CD4-positive, alpha-beta memory T cell (primary cell): ENCODE measurements around the gene TM4SF5. TPM values are rescaled to one million over a fixed set of nuclear protein-coding genes. Genes with fewer than 3 reads are reported as not detected.
"Not testable (repeated sequence)": the region's sequence is repeated elsewhere in the genome, so short reads cannot be mapped to it uniquely, and the experiment has no call there.

Source experiments
- CTCF ChIA-PET: fragments of 350-600 bp; sonication (Branson Sonifier 250); formaldehyde crosslinking; loops from one replicate; lab custom pipeline; 2021; ENCODE audit warnings: inconsistent platforms; ENCODE audit not compliant: partially characterized antibody; lab: Charles Lee
- POLR2A ChIA-PET: fragments of 350-600 bp; sonication (Branson Sonifier 250); formaldehyde crosslinking; loops from one replicate; lab custom pipeline; 2021; ENCODE audit not compliant: partially characterized antibody; lab: Charles Lee
- DNase-seq, 5 donors: peaks; one replicate each; pipeline versions ENCODE4 v3.0.0 to v3.0.0-alpha.2; 2020 to 2022; ENCODE audit warnings: mixed read lengths in 1 of 5
- H3K27ac ChIP-seq: one replicate; pipeline ENCODE4 v1.7.0; 2013; ENCODE audit warnings: low read depth, low read length
- H3K27me3 ChIP-seq: 2 replicates; pipeline ENCODE4 v1.7.0; 2013; ENCODE audit warnings: mild to moderate bottlenecking, low read length, moderate library complexity; ENCODE audit not compliant: insufficient read depth
- H3K36me3 ChIP-seq: 2 replicates; pipeline ENCODE4 v1.7.0; 2013; ENCODE audit warnings: mild to moderate bottlenecking, low read length, moderate library complexity; ENCODE audit not compliant: insufficient read depth
- H3K4me1 ChIP-seq: 2 replicates; pipeline ENCODE4 v1.7.0; 2013; ENCODE audit warnings: mild to moderate bottlenecking, low read length, moderate library complexity; ENCODE audit not compliant: insufficient read depth
- H3K4me3 ChIP-seq, 2 donors: one replicate each; pipeline ENCODE4 v1.7.0; 2013; ENCODE audit warnings: low read length in 2 of 2, mild to moderate bottlenecking in 1 of 2
- H3K9me3 ChIP-seq, 2 donors: one replicate each; pipeline ENCODE4 v1.7.0; 2013; ENCODE audit warnings: low read length in 2 of 2, control low read depth in 1 of 2; ENCODE audit not compliant: control insufficient read depth in 1 of 2
- H3K27ac Mint-ChIP-seq, 7 donors: one replicate each; pipeline ENCODE4 v1.8.0; 2020 to 2021; ENCODE audit warnings: mixed read lengths in 7 of 7, mild to moderate bottlenecking in 6 of 7, inconsistent platforms in 3 of 7, moderate library complexity in 3 of 7
- H3K27me3 Mint-ChIP-seq, 2 donors: one replicate each; pipeline ENCODE4 v1.8.0; 2020 to 2021; ENCODE audit warnings: mixed read lengths in 2 of 2
- H3K36me3 Mint-ChIP-seq, 2 donors: one replicate each; pipeline ENCODE4 v1.8.0; 2020 to 2021; ENCODE audit warnings: mixed read lengths in 2 of 2, inconsistent platforms in 1 of 2, mild to moderate bottlenecking in 1 of 2
- H3K4me1 Mint-ChIP-seq, 4 donors: one replicate each; pipeline ENCODE4 v1.8.0; 2020 to 2021; ENCODE audit warnings: mixed read lengths in 4 of 4, mild to moderate bottlenecking in 1 of 4
- H3K4me3 Mint-ChIP-seq, 8 donors: one replicate each; pipeline ENCODE4 v1.8.0; 2020 to 2021; ENCODE audit warnings: mixed read lengths in 8 of 8, mild to moderate bottlenecking in 7 of 8, moderate library complexity in 6 of 8, inconsistent platforms in 3 of 8
- H3K9me3 Mint-ChIP-seq, 8 donors: one replicate each; pipeline ENCODE4 v1.8.0; 2020 to 2021; ENCODE audit warnings: mixed read lengths in 8 of 8, mild to moderate bottlenecking in 5 of 8, inconsistent platforms in 3 of 8, moderate library complexity in 1 of 8
- intact Hi-C: fragments of 100-400 bp; cut with micrococcal nuclease; formaldehyde crosslinking; loops from one replicate; pipeline ENCODE4 v1.15.1; 2023
- polyA plus RNA-seq, 2 donors: library from polyadenylated mRNA; unstranded; fragments of 300-500 nt; fragmentation: Illumina TruSeq; gene quantifications; one replicate each; pipeline ENCODE4 v1.2.3, GENCODE V29; 2021
- total RNA-seq, 2 experiments: library from RNA; stranded (reverse); gene quantifications; one replicate each; pipeline ENCODE4 v1.2.3, GENCODE V29; 2021

TM4SF5 gene
- total and polyA plus RNA-seq, 4 experiments from 2014 or later: not detected

- H3K4me3 ChIP-seq: no peak overlapping the region
- intact Hi-C loops: no loop called here
- no peaks in the 10 kb centered on the region for H3K9me3 ChIP-seq
- H3K27ac Mint-ChIP-seq: no peak overlapping the region
- H3K36me3 ChIP-seq: no peaks in the 10 kb centered on the region
- POLR2A ChIA-PET: no interaction called here
- no peak overlapping the region for H3K4me3 Mint-ChIP-seq
- H3K27ac ChIP-seq: no peak overlapping the region
- H3K27me3 ChIP-seq: no peaks in the 10 kb centered on the region
- H3K27me3 Mint-ChIP-seq: no peaks in the 10 kb centered on the region
- H3K9me3 Mint-ChIP-seq: no peaks in the 10 kb centered on the region
- no peaks in the 10 kb centered on the region for H3K4me1 Mint-ChIP-seq
- no peak for DNase-seq
- peaks cover 0 to 1% of the 10 kb centered on the region in 2 donors for H3K36me3 Mint-ChIP-seq
- H3K4me1 ChIP-seq: no peaks in the 10 kb centered on the region
- CTCF ChIA-PET: no interaction called here
These were observed 55.7 kb downstream of the TM4SF5 start for GRCh38 chr17:4827399-4827798.

GRCh38 chr17:4832829-4833177 lies 61.1 kb downstream of the TM4SF5 start:
- POLR2A ChIA-PET: interaction anchor here (0.6 to 4.3 kb wide), 5 partner anchors 25 to 449 kb away, joined by 3 to 25 read pairs (median 8); partner anchors contain the start of genes ARRB2, GLTPD2 and PLD2
- H3K9me3 ChIP-seq, H3K36me3 Mint-ChIP-seq, H3K27me3 ChIP-seq, H3K9me3 Mint-ChIP-seq, H3K36me3 ChIP-seq, DNase-seq, H3K27me3 Mint-ChIP-seq, CTCF ChIA-PET: not testable (repeated sequence)
- peak overlapping the region in 1 of 2 donors; percentile 77 for H3K4me3 ChIP-seq
- Mint-ChIP-seq H3K4me1 (peaks cover 24 to 40% (median 34%) of the 10 kb centered on the region in 4 donors), H3K27ac (peak overlapping the region; percentile 90 to 99 (median 95)), H3K4me3 (peak overlapping the region; percentile 87 to 97 (median 96))
- peak overlapping the region; percentile 84 for H3K27ac ChIP-seq
- intact Hi-C loops: loop anchor here (1.0 to 10.0 kb wide), 4 partner anchors 26 to 123 kb away; partner anchors contain the start of genes ARRB2, PLD2 and PSMB6
- peaks cover 32% of the 10 kb centered on the region for H3K4me1 ChIP-seq

Other genes with a start within 250 kb of the TM4SF5 start
- gene MYBBP1A, start 216.5 kb upstream of the TM4SF5 start, total RNA-seq: 10 to 100 TPM; 73.4 to 74.7 TPM
- gene MYBBP1A, start 216.5 kb upstream of the TM4SF5 start, polyA plus RNA-seq: 10 to 100 TPM; 12.5 to 35.2 TPM
- not detected for gene GGT6, start 211.3 kb upstream of the TM4SF5 start, total RNA-seq
- not detected for gene GGT6, start 211.3 kb upstream of the TM4SF5 start, polyA plus RNA-seq
- not detected for gene SMTNL2, start 187.4 kb upstream of the TM4SF5 start, total RNA-seq
- gene SMTNL2, start 187.4 kb upstream of the TM4SF5 start, polyA plus RNA-seq: not detected
- gene ALOX15, start 130.2 kb upstream of the TM4SF5 start, total RNA-seq: under 1 TPM in 1 of 2 experiments, not detected in 1; 0.49 TPM
- gene ALOX15, start 130.2 kb upstream of the TM4SF5 start, polyA plus RNA-seq: not detected
- 10 to 100 TPM; 78.0 to 81.8 TPM for gene PELP1, start 67.7 kb upstream of the TM4SF5 start, total RNA-seq
- 10 to 100 TPM in 1 of 2 donors, 1 to 10 TPM in 1; 6.0 to 11.1 TPM for gene PELP1, start 67.7 kb upstream of the TM4SF5 start, polyA plus RNA-seq
- 100 to 1,000 TPM; 340 to 341 TPM for gene ARRB2, start 61.3 kb upstream of the TM4SF5 start, total RNA-seq
- gene ARRB2, start 61.3 kb upstream of the TM4SF5 start, polyA plus RNA-seq: 10 to 100 TPM; 54.5 to 56.7 TPM
- gene MED11, start 40.5 kb upstream of the TM4SF5 start, total RNA-seq: 10 to 100 TPM; 31.7 to 35.4 TPM
- 10 to 100 TPM; 37.5 to 54.0 TPM for gene MED11, start 40.5 kb upstream of the TM4SF5 start, polyA plus RNA-seq
- under 1 TPM; 0.41 to 0.44 TPM for gene ZMYND15, start 32.1 kb upstream of the TM4SF5 start, total RNA-seq
- gene ZMYND15, start 32.1 kb upstream of the TM4SF5 start, polyA plus RNA-seq: under 1 TPM in 1 of 2 donors, not detected in 1; 0.15 TPM
- 1 to 10 TPM; 3.2 to 3.4 TPM for gene CXCL16, start 32.0 kb upstream of the TM4SF5 start, total RNA-seq
- gene CXCL16, start 32.0 kb upstream of the TM4SF5 start, polyA plus RNA-seq: 1 to 10 TPM; 1.8 to 3.8 TPM
- gene VMO1, start 14.5 kb downstream of the TM4SF5 start, total RNA-seq: under 1 TPM in 1 of 2 experiments, not detected in 1; 0.50 TPM
- not detected for gene VMO1, start 14.5 kb downstream of the TM4SF5 start, polyA plus RNA-seq
- not detected for gene GLTPD2, start 17.1 kb downstream of the TM4SF5 start, total RNA-seq
- gene GLTPD2, start 17.1 kb downstream of the TM4SF5 start, polyA plus RNA-seq: not detected
- 10 to 100 TPM; 44.4 to 46.4 TPM for gene PSMB6, start 24.3 kb downstream of the TM4SF5 start, total RNA-seq
- gene PSMB6, start 24.3 kb downstream of the TM4SF5 start, polyA plus RNA-seq: 100 to 1,000 TPM; 235 to 462 TPM
- gene PLD2, start 35.3 kb downstream of the TM4SF5 start, total RNA-seq: 10 to 100 TPM; 30.8 to 37.5 TPM
- gene PLD2, start 35.3 kb downstream of the TM4SF5 start, polyA plus RNA-seq: 1 to 10 TPM; 1.9 to 5.0 TPM
- 100 to 1,000 TPM; 134 to 139 TPM for gene MINK1, start 61.5 kb downstream of the TM4SF5 start, total RNA-seq
- 10 to 100 TPM in 1 of 2 donors, 1 to 10 TPM in 1; 4.3 to 43.6 TPM for gene MINK1, start 61.5 kb downstream of the TM4SF5 start, polyA plus RNA-seq
- gene C17orf107, start 127.7 kb downstream of the TM4SF5 start, total RNA-seq: 1 to 10 TPM; 4.3 to 5.0 TPM
- under 1 TPM; 0.50 to 0.68 TPM for gene C17orf107, start 127.7 kb downstream of the TM4SF5 start, polyA plus RNA-seq
- gene CHRNE, start 131.2 kb downstream of the TM4SF5 start, total RNA-seq: 1 to 10 TPM in 1 of 2 experiments, under 1 TPM in 1; 0.64 to 1.3 TPM
- under 1 TPM; 0.08 to 0.21 TPM for gene CHRNE, start 131.2 kb downstream of the TM4SF5 start, polyA plus RNA-seq
- not detected for gene GP1BA, start 160.4 kb downstream of the TM4SF5 start, total RNA-seq
- gene GP1BA, start 160.4 kb downstream of the TM4SF5 start, polyA plus RNA-seq: not detected
- 10 to 100 TPM; 43.5 to 49.5 TPM for gene SLC25A11, start 168.2 kb downstream of the TM4SF5 start, total RNA-seq
- 100 to 1,000 TPM in 1 of 2 donors, 10 to 100 TPM in 1; 55.1 to 101 TPM for gene SLC25A11, start 168.2 kb downstream of the TM4SF5 start, polyA plus RNA-seq
- 100 to 1,000 TPM; 154 to 172 TPM for gene RNF167, start 168.4 kb downstream of the TM4SF5 start, total RNA-seq
- 10 to 100 TPM; 52.4 to 61.5 TPM for gene RNF167, start 168.4 kb downstream of the TM4SF5 start, polyA plus RNA-seq
- gene PFN1, start 176.6 kb downstream of the TM4SF5 start, total RNA-seq: 100 to 1,000 TPM; 560 to 585 TPM
- 1,000 to 10,000 TPM; 2,226 to 2,605 TPM for gene PFN1, start 176.6 kb downstream of the TM4SF5 start, polyA plus RNA-seq
- gene ENO3, start 179.2 kb downstream of the TM4SF5 start, total RNA-seq: 10 to 100 TPM; 16.2 to 21.8 TPM
- gene ENO3, start 179.2 kb downstream of the TM4SF5 start, polyA plus RNA-seq: 1 to 10 TPM; 1.5 to 2.4 TPM
- gene SPAG7, start 195.9 kb downstream of the TM4SF5 start, total RNA-seq: 10 to 100 TPM; 36.7 to 38.4 TPM
- 100 to 1,000 TPM in 1 of 2 donors, 10 to 100 TPM in 1; 94.1 to 133 TPM for gene SPAG7, start 195.9 kb downstream of the TM4SF5 start, polyA plus RNA-seq
- 10 to 100 TPM; 63.0 to 84.8 TPM for gene CAMTA2, start 215.8 kb downstream of the TM4SF5 start, total RNA-seq
- 10 to 100 TPM in 1 of 2 donors, 1 to 10 TPM in 1; 4.6 to 25.4 TPM for gene CAMTA2, start 215.8 kb downstream of the TM4SF5 start, polyA plus RNA-seq
- under 1 TPM; 0.36 to 0.67 TPM for gene INCA1, start 225.6 kb downstream of the TM4SF5 start, total RNA-seq
- gene INCA1, start 225.6 kb downstream of the TM4SF5 start, polyA plus RNA-seq: under 1 TPM; 0.26 to 0.71 TPM
- gene KIF1C, start 226.1 kb downstream of the TM4SF5 start, total RNA-seq: 10 to 100 TPM; 29.8 to 36.9 TPM
- gene KIF1C, start 226.1 kb downstream of the TM4SF5 start, polyA plus RNA-seq: 10 to 100 TPM in 1 of 2 donors, 1 to 10 TPM in 1; 1.8 to 10.8 TPM